Testis (tissue), 2 donors: Measurements from ENCODE around the gene APCDD1L.

Experiments used
- POLR2A ChIP-seq: fragments of 450-650 bp; IDR thresholded peaks from one replicate; pipeline ENCODE4 v1.6.1; 2017; ENCODE audit warnings: antibody characterized with exemption, mild to moderate bottlenecking, moderate library complexity
- TF ChIP-seq, protein P1 (sequence below), 3 experiments: fragments of 450-650 bp in 2 of 3; fragments of 200-600 bp in 1 of 3; sonication (generic) in 1 of 3; IDR thresholded peaks; one replicate each; pipeline ENCODE4 v1.5.1; 2016 to 2019; ENCODE audit warnings: antibody characterized with exemption in 3 of 3, mild to moderate bottlenecking in 2 of 3, moderate library complexity in 1 of 3

- no peak for TF ChIP-seq POLR2A
- TF ChIP-seq, protein P1, sequence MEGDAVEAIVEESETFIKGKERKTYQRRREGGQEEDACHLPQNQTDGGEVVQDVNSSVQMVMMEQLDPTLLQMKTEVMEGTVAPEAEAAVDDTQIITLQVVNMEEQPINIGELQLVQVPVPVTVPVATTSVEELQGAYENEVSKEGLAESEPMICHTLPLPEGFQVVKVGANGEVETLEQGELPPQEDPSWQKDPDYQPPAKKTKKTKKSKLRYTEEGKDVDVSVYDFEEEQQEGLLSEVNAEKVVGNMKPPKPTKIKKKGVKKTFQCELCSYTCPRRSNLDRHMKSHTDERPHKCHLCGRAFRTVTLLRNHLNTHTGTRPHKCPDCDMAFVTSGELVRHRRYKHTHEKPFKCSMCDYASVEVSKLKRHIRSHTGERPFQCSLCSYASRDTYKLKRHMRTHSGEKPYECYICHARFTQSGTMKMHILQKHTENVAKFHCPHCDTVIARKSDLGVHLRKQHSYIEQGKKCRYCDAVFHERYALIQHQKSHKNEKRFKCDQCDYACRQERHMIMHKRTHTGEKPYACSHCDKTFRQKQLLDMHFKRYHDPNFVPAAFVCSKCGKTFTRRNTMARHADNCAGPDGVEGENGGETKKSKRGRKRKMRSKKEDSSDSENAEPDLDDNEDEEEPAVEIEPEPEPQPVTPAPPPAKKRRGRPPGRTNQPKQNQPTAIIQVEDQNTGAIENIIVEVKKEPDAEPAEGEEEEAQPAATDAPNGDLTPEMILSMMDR (IDR thresholded peaks at IDR 0.05) = no peak
These were observed 22.2 kb downstream of the APCDD1L start for GRCh38 chr20:58492795-58493524.
